DND-41 (cell line): ENCODE results near the gene ADK.

ENCODE experiments used
- ATAC-seq: fragments of 200-7000 bp; cut with Tn5 transposase; 3 replicates; pipeline ENCODE4 v1.9.1; 2021; ENCODE audit warnings: low read depth; ENCODE audit not compliant: insufficient read depth
- DNase-seq: peaks from one replicate; pipeline ENCODE4 v3.0.0-alpha.2; 2020
- H2AFZ ChIP-seq: 2 replicates; pipeline ENCODE4 v1.6.0; 2012; ENCODE audit warnings: low read depth, low read length
- H3K27ac ChIP-seq: 2 replicates; pipeline ENCODE4 v1.5.1; 2012; ENCODE audit warnings: low read length, inconsistent platforms
- H3K27me3 ChIP-seq: fragments of 200-600 bp; sonication (generic); 2 replicates; pipeline ENCODE4 v1.6.0; 2012; ENCODE audit warnings: low read length, mild to moderate bottlenecking, inconsistent platforms; ENCODE audit not compliant: insufficient read depth, poor library complexity
- H3K36me3 ChIP-seq: 2 replicates; pipeline ENCODE4 v1.5.1; 2012; ENCODE audit warnings: low read length, inconsistent platforms; ENCODE audit not compliant: insufficient read depth
- H3K4me1 ChIP-seq: 2 replicates; pipeline ENCODE4 v1.5.1; 2012; ENCODE audit warnings: mild to moderate bottlenecking, low read length; ENCODE audit not compliant: insufficient read depth
- H3K4me2 ChIP-seq: 2 replicates; pipeline ENCODE4 v1.6.0; 2012; ENCODE audit warnings: mild to moderate bottlenecking, moderate library complexity, low read length, inconsistent platforms; ENCODE audit not compliant: insufficient read depth
- H3K4me3 ChIP-seq, 2 experiments: fragments of 200-600 bp in 1 of 2; shearing (Covaris generic) in 1 of 2; 2 replicates each; pipeline ENCODE4 v1.5.1; 2012 to 2016; ENCODE audit warnings: inconsistent platforms in 2 of 2, low read length in 2 of 2, mild to moderate bottlenecking in 2 of 2, low read depth in 1 of 2, moderate library complexity in 1 of 2
- H3K79me2 ChIP-seq: 2 replicates; pipeline ENCODE4 v1.6.0; 2012; ENCODE audit warnings: low read length, inconsistent platforms; ENCODE audit not compliant: insufficient read depth
- H3K9ac ChIP-seq: 2 replicates; pipeline ENCODE4 v1.6.0; 2012; ENCODE audit warnings: low read depth, mild to moderate bottlenecking, inconsistent platforms, low read length, moderate library complexity
- H3K9me3 ChIP-seq: 2 replicates; pipeline ENCODE4 v1.5.1; 2012; ENCODE audit warnings: low read length, moderate library complexity, mild to moderate bottlenecking, inconsistent platforms; ENCODE audit not compliant: insufficient read depth, severe bottlenecking
- H4K20me1 ChIP-seq: 2 replicates; pipeline ENCODE4 v1.6.0; 2012; ENCODE audit warnings: low read length; ENCODE audit not compliant: insufficient read depth
- EZH2 ChIP-seq: IDR thresholded peaks from 3 replicates; pipeline ENCODE4 v1.6.1; 2012; ENCODE audit warnings: borderline replicate concordance, low read depth, mild to moderate bottlenecking, moderate library complexity, low read length, inconsistent platforms; ENCODE audit not compliant: severe bottlenecking
- TF ChIP-seq, protein P1 (sequence below): IDR thresholded peaks from 2 replicates; pipeline ENCODE4 v1.5.1; 2012; ENCODE audit warnings: borderline replicate concordance, low read length, moderate library complexity, mild to moderate bottlenecking; ENCODE audit not compliant: poor library complexity, severe bottlenecking; ENCODE audit errors: extremely low read depth

The ADK gene

GRCh38 chr10:74164716-74165529 is 13.9 kb downstream of the ADK start:
- H3K4me2 ChIP-seq, result no peak overlapping the region
- H3K36me3 ChIP-seq, result no peaks in the 10 kb centered on the region
- H3K27ac ChIP-seq, result no peak overlapping the region
- H3K4me3 ChIP-seq, result no peak overlapping the region
- H3K79me2 ChIP-seq, result peaks cover 3% of the 10 kb centered on the region; the same call in 1 of the 2 replicates
- H3K27me3 ChIP-seq, result no peaks in the 10 kb centered on the region
- no peaks in the 10 kb centered on the region for H3K4me1 ChIP-seq
- no peaks in the 10 kb centered on the region for H3K9me3 ChIP-seq
- ATAC-seq (no peak), DNase-seq (no peak)
- H3K9ac ChIP-seq, result no peak overlapping the region
- no peak overlapping the region for H2AFZ ChIP-seq
- no peaks in the 10 kb centered on the region for H4K20me1 ChIP-seq
- TF ChIP-seq, protein P1, sequence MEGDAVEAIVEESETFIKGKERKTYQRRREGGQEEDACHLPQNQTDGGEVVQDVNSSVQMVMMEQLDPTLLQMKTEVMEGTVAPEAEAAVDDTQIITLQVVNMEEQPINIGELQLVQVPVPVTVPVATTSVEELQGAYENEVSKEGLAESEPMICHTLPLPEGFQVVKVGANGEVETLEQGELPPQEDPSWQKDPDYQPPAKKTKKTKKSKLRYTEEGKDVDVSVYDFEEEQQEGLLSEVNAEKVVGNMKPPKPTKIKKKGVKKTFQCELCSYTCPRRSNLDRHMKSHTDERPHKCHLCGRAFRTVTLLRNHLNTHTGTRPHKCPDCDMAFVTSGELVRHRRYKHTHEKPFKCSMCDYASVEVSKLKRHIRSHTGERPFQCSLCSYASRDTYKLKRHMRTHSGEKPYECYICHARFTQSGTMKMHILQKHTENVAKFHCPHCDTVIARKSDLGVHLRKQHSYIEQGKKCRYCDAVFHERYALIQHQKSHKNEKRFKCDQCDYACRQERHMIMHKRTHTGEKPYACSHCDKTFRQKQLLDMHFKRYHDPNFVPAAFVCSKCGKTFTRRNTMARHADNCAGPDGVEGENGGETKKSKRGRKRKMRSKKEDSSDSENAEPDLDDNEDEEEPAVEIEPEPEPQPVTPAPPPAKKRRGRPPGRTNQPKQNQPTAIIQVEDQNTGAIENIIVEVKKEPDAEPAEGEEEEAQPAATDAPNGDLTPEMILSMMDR, result no peak
- TF ChIP-seq EZH2, result no peak

- no peaks in the 10 kb centered on the region for H3K9me3 ChIP-seq
- no peak overlapping the region for H3K4me3 ChIP-seq
- no peak overlapping the region for H3K27ac ChIP-seq
- no peaks in the 10 kb centered on the region for H3K79me2 ChIP-seq
- DNase-seq (no peak), ATAC-seq (no peak)
- H2AFZ ChIP-seq, result no peak overlapping the region
- no peak overlapping the region for H3K4me2 ChIP-seq
- TF ChIP-seq, protein P1, result no peak
- TF ChIP-seq EZH2, result no peak
- no peaks in the 10 kb centered on the region for H4K20me1 ChIP-seq
- no peaks in the 10 kb centered on the region for H3K36me3 ChIP-seq
- no peak overlapping the region for H3K9ac ChIP-seq
- H3K4me1 ChIP-seq, result no peaks in the 10 kb centered on the region
- H3K27me3 ChIP-seq, result no peaks in the 10 kb centered on the region
Observed at GRCh38 chr10:74165530-74165901, 14.5 kb downstream of the ADK start.

DNA sequence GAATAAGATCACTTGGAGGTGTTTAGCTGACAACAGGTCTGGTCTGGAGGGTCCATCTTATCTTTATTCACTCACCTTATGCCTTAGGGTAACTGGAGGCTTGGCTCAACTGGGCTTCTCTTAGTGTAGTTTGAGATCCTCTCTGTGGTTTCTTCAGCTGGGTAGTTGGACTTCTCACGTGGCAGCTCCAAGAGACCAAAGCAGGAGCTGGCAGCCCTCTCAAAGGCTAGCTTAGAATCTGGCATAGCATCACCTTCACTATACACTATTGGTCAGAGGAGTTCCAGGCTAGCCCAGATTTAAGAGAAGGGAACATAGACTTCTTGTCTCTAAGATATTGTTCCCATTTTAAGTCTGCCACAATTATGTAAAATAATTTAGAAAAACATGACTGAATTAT is 16.4 kb downstream of the ADK start:
- Histone ChIP-seq H3K27me3 (no peaks in the 10 kb centered on the region), H3K4me2 (no peak overlapping the region), H3K36me3 (no peaks in the 10 kb centered on the region), H3K79me2 (no peaks in the 10 kb centered on the region), H3K4me1 (no peaks in the 10 kb centered on the region), H4K20me1 (no peaks in the 10 kb centered on the region), H2AFZ (no peak overlapping the region), H3K9me3 (no peaks in the 10 kb centered on the region), H3K27ac (no peak overlapping the region), H3K4me3 (no peak overlapping the region), H3K9ac (no peak overlapping the region)
- ATAC-seq (no peak), DNase-seq (no peak)
- no peak for TF ChIP-seq EZH2
- TF ChIP-seq, protein P1, result no peak
